Measurements from ENCODE around the gene UCK2. TPM values are rescaled to one million over a fixed set of nuclear protein-coding genes. Genes with fewer than 3 reads are reported as not detected.

UCK2 gene
- total and polyA plus RNA-seq, 9 of the 15 experiments (the other 6 are each of a cell fraction or from before 2014, with no cell fraction given): 71.6 to 145 (median 95.8) TPM

DNA sequence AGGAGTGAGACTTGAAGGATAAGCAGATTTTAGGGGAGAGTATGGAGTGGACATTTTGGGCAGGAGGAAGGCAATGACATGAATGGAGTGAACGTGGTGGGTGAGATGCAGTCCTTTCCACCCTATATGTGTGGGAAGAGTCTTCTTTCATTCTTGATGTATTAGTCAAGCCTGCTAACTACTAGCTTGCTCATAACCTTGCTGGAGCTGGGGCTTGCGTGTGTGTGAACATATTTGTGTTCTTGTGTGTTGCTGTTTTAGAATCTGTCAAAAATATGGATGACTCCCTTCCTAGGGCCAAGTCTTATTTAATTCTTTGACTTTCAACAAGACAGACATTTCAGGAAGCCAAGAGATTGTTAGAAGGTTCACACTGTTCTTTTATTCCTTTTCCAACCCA, 132.7 kb downstream of the UCK2 start (continued):
- TF ChIP-seq, protein P1, sequence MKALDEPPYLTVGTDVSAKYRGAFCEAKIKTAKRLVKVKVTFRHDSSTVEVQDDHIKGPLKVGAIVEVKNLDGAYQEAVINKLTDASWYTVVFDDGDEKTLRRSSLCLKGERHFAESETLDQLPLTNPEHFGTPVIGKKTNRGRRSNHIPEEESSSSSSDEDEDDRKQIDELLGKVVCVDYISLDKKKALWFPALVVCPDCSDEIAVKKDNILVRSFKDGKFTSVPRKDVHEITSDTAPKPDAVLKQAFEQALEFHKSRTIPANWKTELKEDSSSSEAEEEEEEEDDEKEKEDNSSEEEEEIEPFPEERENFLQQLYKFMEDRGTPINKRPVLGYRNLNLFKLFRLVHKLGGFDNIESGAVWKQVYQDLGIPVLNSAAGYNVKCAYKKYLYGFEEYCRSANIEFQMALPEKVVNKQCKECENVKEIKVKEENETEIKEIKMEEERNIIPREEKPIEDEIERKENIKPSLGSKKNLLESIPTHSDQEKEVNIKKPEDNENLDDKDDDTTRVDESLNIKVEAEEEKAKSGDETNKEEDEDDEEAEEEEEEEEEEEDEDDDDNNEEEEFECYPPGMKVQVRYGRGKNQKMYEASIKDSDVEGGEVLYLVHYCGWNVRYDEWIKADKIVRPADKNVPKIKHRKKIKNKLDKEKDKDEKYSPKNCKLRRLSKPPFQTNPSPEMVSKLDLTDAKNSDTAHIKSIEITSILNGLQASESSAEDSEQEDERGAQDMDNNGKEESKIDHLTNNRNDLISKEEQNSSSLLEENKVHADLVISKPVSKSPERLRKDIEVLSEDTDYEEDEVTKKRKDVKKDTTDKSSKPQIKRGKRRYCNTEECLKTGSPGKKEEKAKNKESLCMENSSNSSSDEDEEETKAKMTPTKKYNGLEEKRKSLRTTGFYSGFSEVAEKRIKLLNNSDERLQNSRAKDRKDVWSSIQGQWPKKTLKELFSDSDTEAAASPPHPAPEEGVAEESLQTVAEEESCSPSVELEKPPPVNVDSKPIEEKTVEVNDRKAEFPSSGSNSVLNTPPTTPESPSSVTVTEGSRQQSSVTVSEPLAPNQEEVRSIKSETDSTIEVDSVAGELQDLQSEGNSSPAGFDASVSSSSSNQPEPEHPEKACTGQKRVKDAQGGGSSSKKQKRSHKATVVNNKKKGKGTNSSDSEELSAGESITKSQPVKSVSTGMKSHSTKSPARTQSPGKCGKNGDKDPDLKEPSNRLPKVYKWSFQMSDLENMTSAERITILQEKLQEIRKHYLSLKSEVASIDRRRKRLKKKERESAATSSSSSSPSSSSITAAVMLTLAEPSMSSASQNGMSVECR (CRISPR knock-in tag; IDR thresholded peaks at IDR 0.05): no peak
- no peak for TF ChIP-seq ZNF316 (IDR thresholded peaks at IDR 0.05)
- no peak for TF ChIP-seq SIRT6 (IDR thresholded peaks at IDR 0.05; ENCODE audit: low read depth, low read length)
- TF ChIP-seq KDM2B (CRISPR knock-in tag; IDR thresholded peaks at IDR 0.05): no peak
- TF ChIP-seq, protein P2, sequence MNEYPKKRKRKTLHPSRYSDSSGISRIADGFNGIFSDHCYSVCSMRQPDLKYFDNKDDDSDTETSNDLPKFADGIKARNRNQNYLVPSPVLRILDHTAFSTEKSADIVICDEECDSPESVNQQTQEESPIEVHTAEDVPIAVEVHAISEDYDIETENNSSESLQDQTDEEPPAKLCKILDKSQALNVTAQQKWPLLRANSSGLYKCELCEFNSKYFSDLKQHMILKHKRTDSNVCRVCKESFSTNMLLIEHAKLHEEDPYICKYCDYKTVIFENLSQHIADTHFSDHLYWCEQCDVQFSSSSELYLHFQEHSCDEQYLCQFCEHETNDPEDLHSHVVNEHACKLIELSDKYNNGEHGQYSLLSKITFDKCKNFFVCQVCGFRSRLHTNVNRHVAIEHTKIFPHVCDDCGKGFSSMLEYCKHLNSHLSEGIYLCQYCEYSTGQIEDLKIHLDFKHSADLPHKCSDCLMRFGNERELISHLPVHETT (CRISPR knock-in tag; conservative IDR thresholded peaks at IDR 0.05 in 1 of 2, IDR thresholded peaks at IDR 0.05 in 1 of 2): no peak
- TF ChIP-seq, protein P3, sequence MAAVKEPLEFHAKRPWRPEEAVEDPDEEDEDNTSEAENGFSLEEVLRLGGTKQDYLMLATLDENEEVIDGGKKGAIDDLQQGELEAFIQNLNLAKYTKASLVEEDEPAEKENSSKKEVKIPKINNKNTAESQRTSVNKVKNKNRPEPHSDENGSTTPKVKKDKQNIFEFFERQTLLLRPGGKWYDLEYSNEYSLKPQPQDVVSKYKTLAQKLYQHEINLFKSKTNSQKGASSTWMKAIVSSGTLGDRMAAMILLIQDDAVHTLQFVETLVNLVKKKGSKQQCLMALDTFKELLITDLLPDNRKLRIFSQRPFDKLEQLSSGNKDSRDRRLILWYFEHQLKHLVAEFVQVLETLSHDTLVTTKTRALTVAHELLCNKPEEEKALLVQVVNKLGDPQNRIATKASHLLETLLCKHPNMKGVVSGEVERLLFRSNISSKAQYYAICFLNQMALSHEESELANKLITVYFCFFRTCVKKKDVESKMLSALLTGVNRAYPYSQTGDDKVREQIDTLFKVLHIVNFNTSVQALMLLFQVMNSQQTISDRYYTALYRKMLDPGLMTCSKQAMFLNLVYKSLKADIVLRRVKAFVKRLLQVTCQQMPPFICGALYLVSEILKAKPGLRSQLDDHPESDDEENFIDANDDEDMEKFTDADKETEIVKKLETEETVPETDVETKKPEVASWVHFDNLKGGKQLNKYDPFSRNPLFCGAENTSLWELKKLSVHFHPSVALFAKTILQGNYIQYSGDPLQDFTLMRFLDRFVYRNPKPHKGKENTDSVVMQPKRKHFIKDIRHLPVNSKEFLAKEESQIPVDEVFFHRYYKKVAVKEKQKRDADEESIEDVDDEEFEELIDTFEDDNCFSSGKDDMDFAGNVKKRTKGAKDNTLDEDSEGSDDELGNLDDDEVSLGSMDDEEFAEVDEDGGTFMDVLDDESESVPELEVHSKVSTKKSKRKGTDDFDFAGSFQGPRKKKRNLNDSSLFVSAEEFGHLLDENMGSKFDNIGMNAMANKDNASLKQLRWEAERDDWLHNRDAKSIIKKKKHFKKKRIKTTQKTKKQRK (IDR thresholded peaks at IDR 0.05; ENCODE audit: borderline replicate concordance, low read depth, low read length): no peak
- no peak for TF ChIP-seq SAP30 (IDR thresholded peaks at IDR 0.05; ENCODE audit: borderline replicate concordance, insufficient read depth, low read depth, low read length, poor library complexity, severe bottlenecking)
- no peak for TF ChIP-seq ZNF76 (CRISPR knock-in tag; IDR thresholded peaks at IDR 0.05; ENCODE audit: borderline replicate concordance)

All from K562 (cell line).